GM18867 (cell line): ENCODE results near the gene PLCH1.

Source experiments
- ATAC-seq: cut with Tn5 transposase; IDR thresholded peaks from one replicate; pipeline ENCODE4 v1.9.1; 2021; ENCODE audit warnings: mild to moderate bottlenecking, moderate library complexity; ENCODE audit not compliant: unreplicated experiment

PLCH1 gene, protein sequence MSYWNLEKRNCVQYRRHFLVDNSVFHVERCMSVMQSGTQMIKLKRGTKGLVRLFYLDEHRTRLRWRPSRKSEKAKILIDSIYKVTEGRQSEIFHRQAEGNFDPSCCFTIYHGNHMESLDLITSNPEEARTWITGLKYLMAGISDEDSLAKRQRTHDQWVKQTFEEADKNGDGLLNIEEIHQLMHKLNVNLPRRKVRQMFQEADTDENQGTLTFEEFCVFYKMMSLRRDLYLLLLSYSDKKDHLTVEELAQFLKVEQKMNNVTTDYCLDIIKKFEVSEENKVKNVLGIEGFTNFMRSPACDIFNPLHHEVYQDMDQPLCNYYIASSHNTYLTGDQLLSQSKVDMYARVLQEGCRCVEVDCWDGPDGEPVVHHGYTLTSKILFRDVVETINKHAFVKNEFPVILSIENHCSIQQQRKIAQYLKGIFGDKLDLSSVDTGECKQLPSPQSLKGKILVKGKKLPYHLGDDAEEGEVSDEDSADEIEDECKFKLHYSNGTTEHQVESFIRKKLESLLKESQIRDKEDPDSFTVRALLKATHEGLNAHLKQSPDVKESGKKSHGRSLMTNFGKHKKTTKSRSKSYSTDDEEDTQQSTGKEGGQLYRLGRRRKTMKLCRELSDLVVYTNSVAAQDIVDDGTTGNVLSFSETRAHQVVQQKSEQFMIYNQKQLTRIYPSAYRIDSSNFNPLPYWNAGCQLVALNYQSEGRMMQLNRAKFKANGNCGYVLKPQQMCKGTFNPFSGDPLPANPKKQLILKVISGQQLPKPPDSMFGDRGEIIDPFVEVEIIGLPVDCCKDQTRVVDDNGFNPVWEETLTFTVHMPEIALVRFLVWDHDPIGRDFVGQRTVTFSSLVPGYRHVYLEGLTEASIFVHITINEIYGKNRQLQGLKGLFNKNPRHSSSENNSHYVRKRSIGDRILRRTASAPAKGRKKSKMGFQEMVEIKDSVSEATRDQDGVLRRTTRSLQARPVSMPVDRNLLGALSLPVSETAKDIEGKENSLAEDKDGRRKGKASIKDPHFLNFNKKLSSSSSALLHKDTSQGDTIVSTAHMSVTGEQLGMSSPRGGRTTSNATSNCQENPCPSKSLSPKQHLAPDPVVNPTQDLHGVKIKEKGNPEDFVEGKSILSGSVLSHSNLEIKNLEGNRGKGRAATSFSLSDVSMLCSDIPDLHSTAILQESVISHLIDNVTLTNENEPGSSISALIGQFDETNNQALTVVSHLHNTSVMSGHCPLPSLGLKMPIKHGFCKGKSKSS (N-terminal part only)

DNA sequence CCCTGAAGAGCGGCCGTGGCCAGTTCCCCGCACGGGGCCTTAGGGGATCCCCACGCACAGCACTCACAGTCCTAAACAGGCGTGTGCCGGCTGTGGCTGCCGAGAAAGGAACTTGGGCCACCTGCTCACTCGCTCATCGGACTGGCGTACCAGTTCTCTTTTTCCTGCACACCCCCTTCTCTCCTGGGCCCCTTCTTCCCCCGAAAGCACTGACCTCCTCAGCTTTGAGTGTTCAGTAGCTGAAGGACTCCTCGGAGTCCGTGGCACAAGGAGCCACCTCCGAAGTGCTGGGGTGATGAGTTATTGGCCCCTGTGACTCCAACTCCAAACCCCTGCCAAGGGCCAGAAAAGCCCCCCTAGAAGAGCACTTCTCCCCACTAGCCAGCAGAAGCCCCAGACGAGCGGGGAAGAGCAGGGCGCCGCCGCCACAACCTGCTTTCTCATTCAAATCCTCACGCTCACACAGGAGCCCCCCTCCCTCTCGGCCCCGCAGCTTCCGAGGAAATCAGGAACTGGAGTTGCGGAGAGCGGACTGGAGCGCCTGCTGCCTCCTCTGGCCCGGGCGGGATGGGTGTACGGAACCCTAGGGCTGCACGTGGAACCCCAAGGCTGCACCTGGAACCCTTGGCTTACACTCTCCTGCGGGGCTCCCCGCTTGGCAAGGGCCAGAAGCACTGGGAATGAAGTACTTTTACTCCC lies at the start of gene PLCH1:
PLCH1 (minus strand) TSS at position 446 of the 699 bp plus-strand sequence. CDS start 40,847 bp downstream, outside the sequence.
- ATAC-seq, result peak; percentile 58

DNA sequence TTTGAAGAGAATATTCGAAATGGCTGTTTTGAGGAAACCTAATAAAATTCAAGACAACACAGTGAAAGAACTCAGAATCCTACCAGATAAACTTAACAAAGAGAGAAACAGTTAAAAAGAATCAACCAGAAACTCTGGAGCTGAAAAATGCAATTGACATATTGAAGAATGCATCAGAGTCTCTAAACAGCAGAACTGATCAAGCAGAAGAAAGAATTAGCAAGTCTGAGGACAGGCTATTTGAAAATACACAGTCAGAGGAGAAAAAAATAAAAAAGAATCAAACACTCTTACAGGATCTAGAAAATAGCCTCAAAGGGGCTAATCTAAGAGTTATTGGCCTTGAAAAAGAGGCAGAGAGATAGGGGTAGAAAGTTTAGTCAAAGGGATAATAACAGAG lies 47.7 kb upstream of the PLCH1 start:
- no peak for ATAC-seq

DNA sequence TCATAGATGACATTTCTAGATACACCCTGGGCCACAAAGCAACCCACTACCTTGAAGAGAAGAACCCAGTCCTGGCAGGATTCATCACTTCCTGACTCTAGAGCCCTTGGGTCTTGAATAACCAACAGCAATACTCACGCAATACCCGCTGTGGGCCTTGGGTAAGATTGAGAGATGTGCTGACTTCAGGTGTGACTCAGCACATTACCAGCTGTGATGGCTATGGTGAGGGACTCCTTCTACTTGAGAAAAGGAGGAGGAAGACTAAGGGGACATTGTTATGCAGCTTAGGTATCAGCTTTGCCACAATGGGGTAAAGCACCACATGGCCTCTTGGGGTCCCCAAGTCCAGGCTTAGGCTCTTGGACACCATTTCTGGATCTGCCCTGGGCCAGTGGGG lies 46.3 kb upstream of the PLCH1 start:
- no peak for ATAC-seq

- ATAC-seq, result no peak
Measured at GRCh38 chr3:155790272-155790925, 45.5 kb upstream of the PLCH1 start.

- ATAC-seq, result no peak
Measured at GRCh38 chr3:155785662-155786295, 40.9 kb upstream of the PLCH1 start.

DNA sequence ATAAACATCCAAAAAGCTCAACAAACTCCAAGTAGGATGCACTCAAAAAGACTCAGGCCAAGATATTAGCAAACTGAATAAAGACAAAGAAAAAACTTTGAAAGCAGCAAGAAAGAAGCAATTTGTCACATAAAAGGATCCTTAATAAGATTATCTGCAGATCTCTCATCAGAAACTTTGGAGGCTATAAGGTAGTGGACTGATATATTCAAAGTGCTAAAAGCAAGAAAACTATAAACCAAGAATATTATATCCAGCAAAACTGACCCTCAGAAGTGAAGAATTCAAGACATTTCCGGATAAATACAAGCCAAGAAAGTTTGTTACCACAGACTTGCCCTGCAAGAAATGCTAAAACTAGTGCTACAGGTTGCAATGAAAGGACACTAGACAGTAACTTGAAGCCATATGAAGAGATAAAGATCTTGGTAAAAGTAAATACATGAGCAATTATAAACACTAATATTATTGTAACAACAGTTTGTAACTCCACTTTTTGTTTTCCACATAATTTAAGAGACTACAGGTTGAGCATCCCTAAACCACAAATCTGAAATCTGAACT lies 37.6 kb upstream of the PLCH1 start:
- ATAC-seq, result no peak

GRCh38 chr3:155780291-155780690 lies 35.4 kb upstream of the PLCH1 start:
- ATAC-seq, result no peak

- no peak for ATAC-seq
Measured at GRCh38 chr3:155778462-155778861, 33.6 kb upstream of the PLCH1 start.

DNA sequence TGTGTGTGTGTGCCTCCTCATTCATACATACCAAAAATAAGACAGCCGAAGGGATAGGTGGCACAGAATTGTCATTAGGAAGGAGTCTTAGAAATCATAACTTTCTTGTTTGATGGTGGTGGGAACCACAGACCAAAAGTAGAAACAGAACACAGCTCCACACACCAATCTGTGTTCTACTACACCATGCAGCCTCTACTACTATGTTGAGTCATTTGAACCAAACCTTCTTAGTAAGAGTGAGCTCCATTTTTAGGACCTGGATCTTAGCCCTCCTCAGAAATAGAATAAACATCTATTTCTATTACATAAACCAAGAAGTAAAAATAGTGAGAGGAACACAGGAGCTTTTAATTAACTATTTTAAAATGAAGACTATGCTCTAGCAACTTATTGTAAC lies 27.9 kb upstream of the PLCH1 start:
- ATAC-seq, result no peak

GRCh38 chr3:155771126-155771525 lies 26.3 kb upstream of the PLCH1 start:
- no peak for ATAC-seq

- no peak for ATAC-seq
Measured at GRCh38 chr3:155766206-155766605, 21.3 kb upstream of the PLCH1 start.

DNA sequence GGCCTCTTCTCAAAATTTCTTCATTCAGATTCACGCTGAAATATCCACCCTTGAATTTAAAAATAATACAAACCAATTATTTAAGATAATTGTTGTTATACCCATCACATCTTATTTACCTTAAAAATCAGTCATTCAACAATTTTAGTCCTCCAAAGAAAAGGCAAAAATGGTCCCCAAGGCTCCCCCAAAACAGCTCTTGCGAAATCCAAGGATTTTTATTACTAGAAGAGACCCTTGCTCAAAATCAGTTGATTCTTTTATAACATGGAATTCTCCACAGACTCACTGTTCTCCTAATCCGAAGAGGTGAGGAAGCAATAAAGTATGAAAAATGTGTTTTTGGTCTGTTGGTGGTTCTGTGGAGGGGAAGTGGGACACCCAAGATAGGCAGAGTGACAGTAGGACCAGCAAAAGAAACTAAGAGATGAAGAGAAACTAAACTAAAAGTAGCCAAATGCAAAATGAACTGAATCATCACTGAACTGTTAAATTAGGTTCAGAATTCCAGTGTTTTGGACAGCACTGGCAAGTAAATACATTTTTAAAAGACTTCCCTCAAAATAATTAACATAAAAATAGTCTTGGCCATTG lies 19.1 kb upstream of the PLCH1 start:
- ATAC-seq, result peak; percentile 51

DNA sequence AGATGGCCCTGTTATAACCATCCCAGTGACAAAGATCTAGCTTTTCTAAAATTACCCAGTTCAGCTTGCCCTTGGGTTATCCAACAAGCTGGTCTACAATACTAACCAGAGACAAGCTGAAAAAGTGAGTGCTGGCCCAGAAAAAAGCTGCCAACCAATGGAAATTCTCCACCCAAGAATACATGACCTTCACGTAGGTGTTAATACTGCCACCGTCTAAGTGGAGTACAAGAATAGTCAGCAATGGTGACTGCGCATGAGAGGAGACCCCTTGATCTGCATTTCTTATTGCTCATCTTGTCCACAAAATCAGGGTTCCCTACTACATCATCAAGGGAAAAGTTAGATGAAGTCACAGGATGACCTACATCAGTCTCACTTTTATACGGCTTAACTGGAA lies 15.8 kb upstream of the PLCH1 start:
- ATAC-seq, result no peak

DNA sequence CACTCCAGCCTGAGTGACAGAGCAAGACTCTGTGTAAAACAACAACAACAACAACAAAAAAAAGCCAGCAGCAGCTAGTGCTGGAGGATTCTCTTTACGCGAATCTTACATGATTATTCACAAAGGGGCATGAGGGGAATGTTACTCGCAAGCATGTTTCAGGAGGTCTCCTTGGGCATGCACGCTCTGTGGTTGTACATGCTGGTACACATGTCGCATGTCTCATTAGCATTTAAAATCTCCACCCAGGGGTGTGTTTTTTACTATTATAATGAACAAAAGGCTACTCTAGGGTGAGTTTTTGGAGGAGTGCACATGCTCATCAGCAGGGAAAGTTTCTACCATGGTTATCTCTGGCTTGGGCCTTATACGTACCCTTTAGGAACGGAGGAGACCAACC lies 12.7 kb upstream of the PLCH1 start:
- ATAC-seq, result no peak

- ATAC-seq, result no peak
Measured at GRCh38 chr3:155753038-155753639, 8.3 kb upstream of the PLCH1 start.

GRCh38 chr3:155748611-155749365 lies 3.9 kb upstream of the PLCH1 start:
- no peak for ATAC-seq

DNA sequence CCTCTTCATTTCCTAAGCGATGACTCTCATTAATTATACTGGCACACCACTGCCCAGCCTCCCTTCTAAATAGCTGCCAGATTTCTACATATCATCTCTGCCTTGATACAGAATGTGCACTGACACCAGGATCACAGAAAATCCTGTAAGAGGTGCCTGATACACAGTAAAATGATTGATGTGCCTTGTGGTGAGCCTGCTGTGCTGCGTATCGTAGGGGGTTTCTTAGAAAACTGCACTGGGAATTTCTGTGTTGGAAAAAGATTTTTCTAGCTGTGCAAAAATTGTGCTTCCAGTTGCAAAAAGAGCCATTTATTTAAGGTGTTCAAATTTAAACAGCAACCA lies 3.0 kb upstream of the PLCH1 start:
- ATAC-seq, result no peak
